Measurements from ENCODE around the gene FNBP1L. TPM values are rescaled to one million over a fixed set of nuclear protein-coding genes. Genes with fewer than 3 reads are reported as not detected.

Gene FNBP1L
- total and polyA plus RNA-seq, 2 experiments from 2014 or later = 56.3 to 132 TPM

GRCh38 chr1:93448292-93448982, 519 bp downstream of the FNBP1L start:
- H3K9me2 ChIP-seq (ENCODE audit: insufficient read depth) = no peaks in the 10 kb centered on the region
- TF ChIP-seq POLR2AphosphoS5 (IDR thresholded peaks at IDR 0.05; ENCODE audit: low read depth) (no peak), EZH2 (IDR thresholded peaks at IDR 0.05; ENCODE audit: low read depth, unreplicated experiment) (no peak), STAT1 (IDR thresholded peaks at IDR 0.05; ENCODE audit: unreplicated experiment) (no peak), NANOG (IDR thresholded peaks at IDR 0.05; ENCODE audit: borderline replicate concordance) (no peak), ZNF114 (CRISPR knock-in tag; IDR thresholded peaks at IDR 0.05) (no peak), CTCF (conservative IDR thresholded peaks at IDR 0.05; ENCODE audit: low read depth in 2 of 2) (no peak), REST (IDR thresholded peaks at IDR 0.05; ENCODE audit: unreplicated experiment) (no peak)
- TF ChIP-seq, protein P1, sequence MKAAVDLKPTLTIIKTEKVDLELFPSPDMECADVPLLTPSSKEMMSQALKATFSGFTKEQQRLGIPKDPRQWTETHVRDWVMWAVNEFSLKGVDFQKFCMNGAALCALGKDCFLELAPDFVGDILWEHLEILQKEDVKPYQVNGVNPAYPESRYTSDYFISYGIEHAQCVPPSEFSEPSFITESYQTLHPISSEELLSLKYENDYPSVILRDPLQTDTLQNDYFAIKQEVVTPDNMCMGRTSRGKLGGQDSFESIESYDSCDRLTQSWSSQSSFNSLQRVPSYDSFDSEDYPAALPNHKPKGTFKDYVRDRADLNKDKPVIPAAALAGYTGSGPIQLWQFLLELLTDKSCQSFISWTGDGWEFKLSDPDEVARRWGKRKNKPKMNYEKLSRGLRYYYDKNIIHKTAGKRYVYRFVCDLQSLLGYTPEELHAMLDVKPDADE (IDR thresholded peaks at IDR 0.05) = no peak
- H3F3A ChIP-seq (replicated peaks; ENCODE audit: low read depth) = no peaks in the 10 kb centered on the region
- no peaks in the 10 kb centered on the region for H3K27me3 ChIP-seq (ENCODE audit: insufficient read depth)
- Mint-ChIP-seq H3K4me1 (peaks cover 40% of the 10 kb centered on the region), H3K36me3 (ENCODE audit: low read depth) (peaks cover 9% of the 10 kb centered on the region; the same call in 1 of the 3 replicates), H3K4me3 (peak overlapping the region; percentile 99), H3K27me3 (ENCODE audit: insufficient read depth, low read depth, poor library complexity) (peaks cover 9% of the 10 kb centered on the region), H3K27ac (peak overlapping the region; percentile 98), H3K9me3 (peaks cover 5% of the 10 kb centered on the region; the same call in 1 of the 3 replicates)
- peak overlapping the region; percentile 34; the same call in 1 of the 2 replicates for H2AFZ ChIP-seq
- H3K4me1 ChIP-seq (ENCODE audit: insufficient read depth) = peaks cover 46% of the 10 kb centered on the region
- peaks cover 26% of the 10 kb centered on the region for H4K20me1 ChIP-seq (replicated peaks; ENCODE audit: insufficient read depth)
- H3K4me2 ChIP-seq = peak overlapping the region; percentile 94
- DNase-seq (ENCODE audit: low spot score) (peak; percentile 88), ATAC-seq (peak; percentile 84)
- H3K4me3 ChIP-seq = peak overlapping the region; percentile 95
- H3K27ac ChIP-seq (ENCODE audit: low read depth) = peak overlapping the region; percentile 98
- H3K36me3 ChIP-seq (ENCODE audit: insufficient read depth) = no peaks in the 10 kb centered on the region
- H3K79me2 ChIP-seq (replicated peaks; ENCODE audit: insufficient read depth) = peaks cover 53% of the 10 kb centered on the region
